WTC11 (cell line): ENCODE results near the gene PLEKHA6. TPM values are rescaled to one million over a fixed set of nuclear protein-coding genes. Genes with fewer than 3 reads are reported as not detected.

Experiments
- ATAC-seq: fragments of 200-7000 bp; cut with Tn5 transposase; 2 replicates; pipeline ENCODE4 v1.10.0; 2021; ENCODE audit warnings: mild to moderate bottlenecking, moderate library complexity
- CTCF ChIA-PET: fragments of 300-600 bp; sonication (Branson Sonifier 250); formaldehyde crosslinking; loops from one replicate; lab custom pipeline; 2021; ENCODE audit warnings: antibody characterized with exemption; lab: Charles Lee
- POLR2A ChIA-PET: fragments of 350-600 bp; sonication (Branson Sonifier 250); formaldehyde crosslinking; loops from one replicate; lab custom pipeline; 2021; ENCODE audit warnings: antibody characterized with exemption; lab: Charles Lee
- DNase-seq: peaks from one replicate; pipeline ENCODE4 v3.0.0; 2021; ENCODE audit warnings: low spot score
- H3K27ac Mint-ChIP-seq: 2 replicates; pipeline ENCODE4 v1.8.0; 2021; ENCODE audit warnings: mixed read lengths
- H3K27me3 Mint-ChIP-seq: 2 replicates; pipeline ENCODE4 v1.8.0; 2021; ENCODE audit warnings: low read depth, mild to moderate bottlenecking, moderate library complexity, mixed read lengths
- H3K36me3 Mint-ChIP-seq: 2 replicates; pipeline ENCODE4 v1.8.0; 2021; ENCODE audit warnings: mixed read lengths
- H3K4me1 Mint-ChIP-seq: 2 replicates; pipeline ENCODE4 v1.8.0; 2022; ENCODE audit warnings: mixed read lengths
- H3K4me3 Mint-ChIP-seq: 2 replicates; pipeline ENCODE4 v1.8.0; 2021; ENCODE audit warnings: mild to moderate bottlenecking, moderate library complexity, mixed read lengths
- H3K9me3 Mint-ChIP-seq: 2 replicates; pipeline ENCODE4 v1.8.0; 2021; ENCODE audit warnings: mixed read lengths
- FOXJ3 ChIP-seq: sonication (generic); formaldehyde crosslinking; IDR thresholded peaks from 2 replicates; pipeline ENCODE4 v1.9.0; 2021; ENCODE audit warnings: missing genetic modification reagents, mild to moderate bottlenecking, borderline replicate concordance
- MYBL2 ChIP-seq: sonication (generic); formaldehyde crosslinking; IDR thresholded peaks from 2 replicates; pipeline ENCODE4 v1.8.1; 2023; ENCODE audit warnings: mild to moderate bottlenecking, moderate library complexity, missing genetic modification reagents
- RELA ChIP-seq: sonication (generic); formaldehyde crosslinking; IDR thresholded peaks from 2 replicates; pipeline ENCODE4 v1.8.1; 2022; ENCODE audit warnings: missing genetic modification reagents, mild to moderate bottlenecking, borderline replicate concordance
- SOX15 ChIP-seq: fragments of 250-450 bp; sonication (Bioruptor Pico); IDR thresholded peaks from 2 replicates; pipeline ENCODE4 v1.9.0; 2021; ENCODE audit warnings: mild to moderate bottlenecking
- TEAD1 ChIP-seq: sonication (generic); formaldehyde crosslinking; IDR thresholded peaks from 2 replicates; pipeline ENCODE4 v1.8.0; 2022; ENCODE audit warnings: mild to moderate bottlenecking, missing genetic modification reagents
- total RNA-seq: library from RNA; stranded (reverse); gene quantifications from 3 replicates; pipeline ENCODE4 v1.2.3, GENCODE V29; 2021
- TF ChIP-seq, protein P1 (sequence below): sonication (generic); formaldehyde crosslinking; IDR thresholded peaks from 2 replicates; pipeline ENCODE4 v1.8.1; 2023; ENCODE audit warnings: mild to moderate bottlenecking, moderate library complexity, missing genetic modification reagents
- TF ChIP-seq, protein P2 (sequence below): sonication (generic); formaldehyde crosslinking; conservative IDR thresholded peaks from 2 replicates; pipeline ENCODE4 v1.8.1; 2023; ENCODE audit warnings: mild to moderate bottlenecking, low read depth, missing genetic modification reagents, moderate library complexity
- TF ChIP-seq, protein P3 (sequence below): fragments of 250-450 bp; sonication (Bioruptor Pico); IDR thresholded peaks from 2 replicates; pipeline ENCODE4 v1.8.0; 2021; ENCODE audit warnings: mild to moderate bottlenecking
- TF ChIP-seq, protein P4 (sequence below): fragments of 250-450 bp; sonication (Bioruptor Pico); IDR thresholded peaks from 2 replicates; pipeline ENCODE4 v1.9.0; 2021; ENCODE audit warnings: mild to moderate bottlenecking, borderline replicate concordance
- TF ChIP-seq, protein P5 (sequence below): sonication (generic); formaldehyde crosslinking; IDR thresholded peaks from 2 replicates; pipeline ENCODE4 v1.8.0; 2023; ENCODE audit warnings: missing genetic modification reagents
- TF ChIP-seq, protein P6 (sequence below): sonication (generic); formaldehyde crosslinking; IDR thresholded peaks from 2 replicates; pipeline ENCODE4 v1.8.1; 2023; ENCODE audit warnings: mild to moderate bottlenecking, missing genetic modification reagents, moderate library complexity

Gene PLEKHA6
- total RNA-seq, 1 experiment from 2014 or later = 11.6 TPM

DNA sequence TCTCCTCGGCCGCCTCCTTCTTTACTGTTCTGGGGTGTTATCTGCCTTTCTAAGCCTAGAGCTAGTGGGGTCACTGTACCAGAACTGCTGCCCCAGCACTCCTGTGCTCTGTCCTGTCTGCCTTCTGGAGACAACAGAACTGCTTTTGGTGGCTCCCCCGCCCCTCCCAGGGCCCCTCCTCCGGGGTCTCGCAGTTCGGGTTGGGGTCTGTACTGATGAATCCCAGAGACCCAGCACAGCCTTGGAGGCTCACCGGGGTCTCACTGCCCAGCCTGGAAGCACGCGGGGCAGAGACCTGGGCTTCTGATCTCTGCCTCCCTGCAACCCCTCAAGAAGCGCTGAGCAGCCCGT lies 3.2 kb upstream of the PLEKHA6 start:
- Mint-ChIP-seq H3K27me3 (peaks cover 20% of the 10 kb centered on the region), H3K4me1 (peaks cover 25% of the 10 kb centered on the region), H3K9me3 (no peaks in the 10 kb centered on the region), H3K4me3 (peak overlapping the region; percentile 56), H3K36me3 (no peaks in the 10 kb centered on the region), H3K27ac (no peak overlapping the region)
- DNase-seq (no peak), ATAC-seq (no peak; the same call in 1 of the 2 replicates)
- POLR2A ChIA-PET = interaction anchor here (1.2 to 1.3 kb wide), 2 partner anchors 36 to 200 kb away, joined by 3 to 4 read pairs; no protein-coding TSS in a partner anchor
- CTCF ChIA-PET = interaction anchor here (0.6 to 8.4 kb wide), 44 partner anchors 12 to 283 kb away, joined by 3 to 118 read pairs (median 4); partner anchors contain the start of genes ETNK2 and GOLT1A
- 0 out of 2 replicates have a peak, but pooled peaks have one; percentile 22 for TF ChIP-seq TEAD1
- TF ChIP-seq SOX15 (CRISPR knock-in tag) = no peak
- TF ChIP-seq, protein P1, sequence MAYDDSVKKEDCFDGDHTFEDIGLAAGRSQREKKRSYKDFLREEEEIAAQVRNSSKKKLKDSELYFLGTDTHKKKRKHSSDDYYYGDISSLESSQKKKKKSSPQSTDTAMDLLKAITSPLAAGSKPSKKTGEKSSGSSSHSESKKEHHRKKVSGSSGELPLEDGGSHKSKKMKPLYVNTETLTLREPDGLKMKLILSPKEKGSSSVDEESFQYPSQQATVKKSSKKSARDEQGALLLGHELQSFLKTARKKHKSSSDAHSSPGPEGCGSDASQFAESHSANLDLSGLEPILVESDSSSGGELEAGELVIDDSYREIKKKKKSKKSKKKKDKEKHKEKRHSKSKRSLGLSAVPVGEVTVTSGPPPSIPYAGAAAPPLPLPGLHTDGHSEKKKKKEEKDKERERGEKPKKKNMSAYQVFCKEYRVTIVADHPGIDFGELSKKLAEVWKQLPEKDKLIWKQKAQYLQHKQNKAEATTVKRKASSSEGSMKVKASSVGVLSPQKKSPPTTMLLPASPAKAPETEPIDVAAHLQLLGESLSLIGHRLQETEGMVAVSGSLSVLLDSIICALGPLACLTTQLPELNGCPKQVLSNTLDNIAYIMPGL (CRISPR knock-in tag) = 0 out of 2 replicates have a peak, but pooled peaks have one; percentile 18
- TF ChIP-seq RELA (CRISPR knock-in tag) = peak; percentile 79; the same call in 1 of the 2 replicates

DNA sequence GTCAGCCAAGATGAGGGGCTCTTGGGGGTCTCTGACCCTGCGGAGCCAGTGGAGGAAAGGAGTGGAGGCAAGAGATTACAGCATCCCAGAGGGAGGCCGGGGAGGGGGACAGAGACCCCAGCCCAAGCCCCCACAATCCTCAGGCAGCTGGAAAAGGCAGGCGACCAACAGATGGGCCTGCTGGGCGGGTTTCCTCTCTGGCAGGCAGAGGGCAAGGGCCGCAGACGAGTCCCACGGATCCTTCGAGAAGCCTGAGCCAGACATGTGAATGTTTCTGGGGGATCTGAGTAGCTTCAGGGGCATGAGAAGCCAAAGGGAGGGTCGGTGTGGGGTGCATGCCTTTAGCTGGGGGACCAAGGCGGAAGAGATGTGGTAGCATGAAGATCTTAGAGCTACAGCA lies 2.1 kb upstream of the PLEKHA6 start:
- no peaks in the 10 kb centered on the region for H3K36me3 Mint-ChIP-seq
- no peak for ATAC-seq
- TF ChIP-seq FOXJ3 (CRISPR knock-in tag) = no peak
- TF ChIP-seq, protein P2, sequence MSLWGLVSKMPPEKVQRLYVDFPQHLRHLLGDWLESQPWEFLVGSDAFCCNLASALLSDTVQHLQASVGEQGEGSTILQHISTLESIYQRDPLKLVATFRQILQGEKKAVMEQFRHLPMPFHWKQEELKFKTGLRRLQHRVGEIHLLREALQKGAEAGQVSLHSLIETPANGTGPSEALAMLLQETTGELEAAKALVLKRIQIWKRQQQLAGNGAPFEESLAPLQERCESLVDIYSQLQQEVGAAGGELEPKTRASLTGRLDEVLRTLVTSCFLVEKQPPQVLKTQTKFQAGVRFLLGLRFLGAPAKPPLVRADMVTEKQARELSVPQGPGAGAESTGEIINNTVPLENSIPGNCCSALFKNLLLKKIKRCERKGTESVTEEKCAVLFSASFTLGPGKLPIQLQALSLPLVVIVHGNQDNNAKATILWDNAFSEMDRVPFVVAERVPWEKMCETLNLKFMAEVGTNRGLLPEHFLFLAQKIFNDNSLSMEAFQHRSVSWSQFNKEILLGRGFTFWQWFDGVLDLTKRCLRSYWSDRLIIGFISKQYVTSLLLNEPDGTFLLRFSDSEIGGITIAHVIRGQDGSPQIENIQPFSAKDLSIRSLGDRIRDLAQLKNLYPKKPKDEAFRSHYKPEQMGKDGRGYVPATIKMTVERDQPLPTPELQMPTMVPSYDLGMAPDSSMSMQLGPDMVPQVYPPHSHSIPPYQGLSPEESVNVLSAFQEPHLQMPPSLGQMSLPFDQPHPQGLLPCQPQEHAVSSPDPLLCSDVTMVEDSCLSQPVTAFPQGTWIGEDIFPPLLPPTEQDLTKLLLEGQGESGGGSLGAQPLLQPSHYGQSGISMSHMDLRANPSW (CRISPR knock-in tag) = no peak
- TF ChIP-seq, protein P3, sequence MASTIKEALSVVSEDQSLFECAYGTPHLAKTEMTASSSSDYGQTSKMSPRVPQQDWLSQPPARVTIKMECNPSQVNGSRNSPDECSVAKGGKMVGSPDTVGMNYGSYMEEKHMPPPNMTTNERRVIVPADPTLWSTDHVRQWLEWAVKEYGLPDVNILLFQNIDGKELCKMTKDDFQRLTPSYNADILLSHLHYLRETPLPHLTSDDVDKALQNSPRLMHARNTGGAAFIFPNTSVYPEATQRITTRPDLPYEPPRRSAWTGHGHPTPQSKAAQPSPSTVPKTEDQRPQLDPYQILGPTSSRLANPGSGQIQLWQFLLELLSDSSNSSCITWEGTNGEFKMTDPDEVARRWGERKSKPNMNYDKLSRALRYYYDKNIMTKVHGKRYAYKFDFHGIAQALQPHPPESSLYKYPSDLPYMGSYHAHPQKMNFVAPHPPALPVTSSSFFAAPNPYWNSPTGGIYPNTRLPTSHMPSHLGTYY (CRISPR knock-in tag) = no peak
- TF ChIP-seq MYBL2 (CRISPR knock-in tag) = no peak
- no peak for TF ChIP-seq TEAD1
- TF ChIP-seq, protein P4, sequence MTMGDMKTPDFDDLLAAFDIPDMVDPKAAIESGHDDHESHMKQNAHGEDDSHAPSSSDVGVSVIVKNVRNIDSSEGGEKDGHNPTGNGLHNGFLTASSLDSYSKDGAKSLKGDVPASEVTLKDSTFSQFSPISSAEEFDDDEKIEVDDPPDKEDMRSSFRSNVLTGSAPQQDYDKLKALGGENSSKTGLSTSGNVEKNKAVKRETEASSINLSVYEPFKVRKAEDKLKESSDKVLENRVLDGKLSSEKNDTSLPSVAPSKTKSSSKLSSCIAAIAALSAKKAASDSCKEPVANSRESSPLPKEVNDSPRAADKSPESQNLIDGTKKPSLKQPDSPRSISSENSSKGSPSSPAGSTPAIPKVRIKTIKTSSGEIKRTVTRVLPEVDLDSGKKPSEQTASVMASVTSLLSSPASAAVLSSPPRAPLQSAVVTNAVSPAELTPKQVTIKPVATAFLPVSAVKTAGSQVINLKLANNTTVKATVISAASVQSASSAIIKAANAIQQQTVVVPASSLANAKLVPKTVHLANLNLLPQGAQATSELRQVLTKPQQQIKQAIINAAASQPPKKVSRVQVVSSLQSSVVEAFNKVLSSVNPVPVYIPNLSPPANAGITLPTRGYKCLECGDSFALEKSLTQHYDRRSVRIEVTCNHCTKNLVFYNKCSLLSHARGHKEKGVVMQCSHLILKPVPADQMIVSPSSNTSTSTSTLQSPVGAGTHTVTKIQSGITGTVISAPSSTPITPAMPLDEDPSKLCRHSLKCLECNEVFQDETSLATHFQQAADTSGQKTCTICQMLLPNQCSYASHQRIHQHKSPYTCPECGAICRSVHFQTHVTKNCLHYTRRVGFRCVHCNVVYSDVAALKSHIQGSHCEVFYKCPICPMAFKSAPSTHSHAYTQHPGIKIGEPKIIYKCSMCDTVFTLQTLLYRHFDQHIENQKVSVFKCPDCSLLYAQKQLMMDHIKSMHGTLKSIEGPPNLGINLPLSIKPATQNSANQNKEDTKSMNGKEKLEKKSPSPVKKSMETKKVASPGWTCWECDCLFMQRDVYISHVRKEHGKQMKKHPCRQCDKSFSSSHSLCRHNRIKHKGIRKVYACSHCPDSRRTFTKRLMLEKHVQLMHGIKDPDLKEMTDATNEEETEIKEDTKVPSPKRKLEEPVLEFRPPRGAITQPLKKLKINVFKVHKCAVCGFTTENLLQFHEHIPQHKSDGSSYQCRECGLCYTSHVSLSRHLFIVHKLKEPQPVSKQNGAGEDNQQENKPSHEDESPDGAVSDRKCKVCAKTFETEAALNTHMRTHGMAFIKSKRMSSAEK (CRISPR knock-in tag) = no peak
- TF ChIP-seq, protein P5, sequence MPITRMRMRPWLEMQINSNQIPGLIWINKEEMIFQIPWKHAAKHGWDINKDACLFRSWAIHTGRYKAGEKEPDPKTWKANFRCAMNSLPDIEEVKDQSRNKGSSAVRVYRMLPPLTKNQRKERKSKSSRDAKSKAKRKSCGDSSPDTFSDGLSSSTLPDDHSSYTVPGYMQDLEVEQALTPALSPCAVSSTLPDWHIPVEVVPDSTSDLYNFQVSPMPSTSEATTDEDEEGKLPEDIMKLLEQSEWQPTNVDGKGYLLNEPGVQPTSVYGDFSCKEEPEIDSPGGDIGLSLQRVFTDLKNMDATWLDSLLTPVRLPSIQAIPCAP (CRISPR knock-in tag) = no peak
- TF ChIP-seq, protein P6, sequence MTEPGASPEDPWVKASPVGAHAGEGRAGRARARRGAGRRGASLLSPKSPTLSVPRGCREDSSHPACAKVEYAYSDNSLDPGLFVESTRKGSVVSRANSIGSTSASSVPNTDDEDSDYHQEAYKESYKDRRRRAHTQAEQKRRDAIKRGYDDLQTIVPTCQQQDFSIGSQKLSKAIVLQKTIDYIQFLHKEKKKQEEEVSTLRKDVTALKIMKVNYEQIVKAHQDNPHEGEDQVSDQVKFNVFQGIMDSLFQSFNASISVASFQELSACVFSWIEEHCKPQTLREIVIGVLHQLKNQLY (CRISPR knock-in tag) = no peak
- ChIA-PET CTCF (interaction anchor here (0.9 to 8.4 kb wide), 13 partner anchors 11 to 199 kb away, joined by 3 to 118 read pairs (median 15); partner anchors contain the start of gene GOLT1A), POLR2A (no interaction called here)
- no peak for DNase-seq
- H3K27ac Mint-ChIP-seq = no peak overlapping the region
- no peak overlapping the region for H3K4me3 Mint-ChIP-seq
- H3K9me3 Mint-ChIP-seq = no peaks in the 10 kb centered on the region
- H3K4me1 Mint-ChIP-seq = peaks cover 34% of the 10 kb centered on the region
- peaks cover 20% of the 10 kb centered on the region for H3K27me3 Mint-ChIP-seq
